Neural crest cell (in vitro differentiated cells): ENCODE measurements around the gene NPIPA2. TPM values are rescaled to one million over a fixed set of nuclear protein-coding genes. Genes with fewer than 3 reads are reported as not detected.
"Not testable (repeated sequence)": the region's sequence is repeated elsewhere in the genome, so short reads cannot be mapped to it uniquely, and the experiment has no call there.

Experiments used
- DNase-seq: peaks from one replicate; pipeline ENCODE4 v3.0.0; 2021; ENCODE audit warnings: low read depth, mixed read lengths, low spot score
- H3K27ac Mint-ChIP-seq: one replicate; pipeline ENCODE4 v1.8.0; 2021; ENCODE audit warnings: mild to moderate bottlenecking, mixed read lengths; ENCODE audit not compliant: unreplicated experiment
- H3K27me3 Mint-ChIP-seq: 2 replicates; pipeline ENCODE4 v1.8.0; 2021; ENCODE audit warnings: low read depth, mild to moderate bottlenecking, mixed read lengths
- H3K36me3 Mint-ChIP-seq: 2 replicates; pipeline ENCODE4 v1.8.0; 2021; ENCODE audit warnings: low read depth, mild to moderate bottlenecking, mixed read lengths
- H3K4me1 Mint-ChIP-seq: 2 replicates; pipeline ENCODE4 v1.8.0; 2021; ENCODE audit warnings: mixed read lengths
- H3K4me3 Mint-ChIP-seq: one replicate; pipeline ENCODE4 v1.8.0; 2021; ENCODE audit warnings: mild to moderate bottlenecking, mixed read lengths
- H3K9me3 Mint-ChIP-seq: 2 replicates; pipeline ENCODE4 v1.8.0; 2021; ENCODE audit warnings: mixed read lengths
- total RNA-seq: library from RNA; stranded (reverse); gene quantifications from 2 replicates; pipeline ENCODE4 v1.2.1, GENCODE V29; 2021

NPIPA2 gene
- total RNA-seq, 1 donor from 2014 or later = 10.1 TPM

DNA sequence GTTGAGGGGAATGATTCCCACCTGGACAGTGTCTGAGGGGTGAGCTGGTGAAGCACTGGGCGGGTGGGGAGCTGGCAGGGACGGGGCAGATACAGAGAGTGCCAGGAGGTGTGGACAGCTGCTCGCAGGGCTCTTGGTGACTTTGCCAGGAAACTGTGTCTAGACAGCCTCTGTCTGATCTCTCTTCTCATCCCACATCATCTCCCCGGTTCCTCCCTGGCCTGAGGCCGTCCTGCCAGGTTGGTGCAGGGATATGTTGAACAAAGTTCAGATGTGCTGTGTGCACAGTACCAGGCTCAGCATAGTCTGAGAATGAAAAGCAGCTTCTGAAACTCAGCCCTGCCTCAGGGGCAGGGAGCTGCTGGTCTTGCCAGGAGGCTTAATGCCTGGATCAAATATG, 47.2 kb downstream of the NPIPA2 start:
- H3K27me3 Mint-ChIP-seq, H3K27ac Mint-ChIP-seq, H3K4me1 Mint-ChIP-seq, H3K4me3 Mint-ChIP-seq, H3K9me3 Mint-ChIP-seq, DNase-seq, H3K36me3 Mint-ChIP-seq: not testable (repeated sequence)

DNA sequence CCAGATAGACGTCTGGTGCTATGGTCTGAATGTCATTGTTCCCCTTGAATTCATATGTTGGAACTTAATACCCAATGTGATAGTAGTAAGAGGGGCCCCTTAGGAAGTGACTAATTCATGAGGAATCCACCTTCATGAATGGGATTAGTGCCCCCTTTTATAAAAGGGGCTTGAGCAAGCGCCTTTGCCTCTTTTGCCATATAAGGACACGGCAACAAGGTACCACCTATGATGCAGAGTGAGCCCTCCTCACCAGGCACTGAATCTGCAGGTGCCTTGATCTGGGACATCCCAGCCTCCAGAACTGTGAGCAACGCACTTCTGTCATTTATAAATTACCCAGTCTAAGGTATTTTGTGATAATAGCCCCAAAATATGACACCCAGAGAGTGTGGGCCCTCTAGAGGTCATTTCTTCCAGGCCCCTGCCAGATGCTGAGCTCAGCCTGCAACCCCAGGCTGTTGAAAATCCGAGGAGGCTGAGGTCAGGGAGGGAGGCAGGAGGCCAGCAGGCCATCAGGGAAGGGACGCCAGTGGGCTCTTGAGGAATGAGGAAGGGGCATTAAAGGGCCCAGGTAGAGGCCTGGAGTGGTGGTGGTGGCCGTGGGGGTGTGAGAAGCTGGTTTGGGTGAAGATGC, 48.1 kb downstream of the NPIPA2 start:
- DNase-seq, H3K27me3 Mint-ChIP-seq, H3K4me3 Mint-ChIP-seq, H3K27ac Mint-ChIP-seq, H3K9me3 Mint-ChIP-seq, H3K4me1 Mint-ChIP-seq, H3K36me3 Mint-ChIP-seq: not testable (repeated sequence)

DNA sequence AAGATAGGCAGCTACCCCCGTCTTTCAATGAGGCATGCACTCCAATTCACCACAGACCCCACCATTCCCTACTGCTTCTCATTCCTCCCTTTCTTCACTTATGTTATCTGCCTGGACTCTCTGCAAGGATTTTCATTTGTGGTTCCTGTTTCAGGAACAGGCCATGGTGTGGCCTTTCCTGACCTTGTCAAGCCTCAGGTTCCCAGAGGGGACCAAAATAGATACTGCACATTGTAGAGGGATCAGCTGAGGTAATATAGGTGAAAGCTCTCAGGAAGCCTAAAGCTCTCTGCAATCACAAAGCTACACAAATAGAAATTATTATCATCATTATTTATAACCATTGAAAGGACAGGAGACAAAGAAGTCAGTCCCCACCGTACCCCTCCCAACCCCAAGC, 50.6 kb downstream of the NPIPA2 start:
- H3K4me1 Mint-ChIP-seq, H3K27ac Mint-ChIP-seq, H3K27me3 Mint-ChIP-seq, H3K9me3 Mint-ChIP-seq, H3K36me3 Mint-ChIP-seq, DNase-seq, H3K4me3 Mint-ChIP-seq: not testable (repeated sequence)

DNA sequence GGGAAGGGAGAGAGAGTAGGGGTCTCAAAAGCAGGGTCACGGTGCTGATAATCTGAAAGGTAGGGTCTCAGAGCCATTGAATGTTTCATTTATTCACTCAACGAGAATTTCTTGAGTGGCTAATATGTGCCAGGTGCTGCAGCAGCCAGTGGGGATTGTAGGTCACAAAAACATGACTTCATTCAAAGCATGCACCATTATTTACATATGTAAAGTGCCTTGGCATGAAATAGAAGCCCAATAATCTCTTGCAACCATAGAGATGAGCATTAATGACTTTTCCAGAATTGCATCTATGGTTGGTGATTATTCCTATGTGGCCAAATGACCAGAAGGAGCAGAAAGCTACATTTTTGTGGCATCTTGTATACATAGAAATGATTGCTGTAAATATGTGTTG, 55.2 kb downstream of the NPIPA2 start:
- H3K4me3 Mint-ChIP-seq, H3K27ac Mint-ChIP-seq, H3K4me1 Mint-ChIP-seq, DNase-seq, H3K9me3 Mint-ChIP-seq, H3K27me3 Mint-ChIP-seq, H3K36me3 Mint-ChIP-seq: not testable (repeated sequence)

DNA sequence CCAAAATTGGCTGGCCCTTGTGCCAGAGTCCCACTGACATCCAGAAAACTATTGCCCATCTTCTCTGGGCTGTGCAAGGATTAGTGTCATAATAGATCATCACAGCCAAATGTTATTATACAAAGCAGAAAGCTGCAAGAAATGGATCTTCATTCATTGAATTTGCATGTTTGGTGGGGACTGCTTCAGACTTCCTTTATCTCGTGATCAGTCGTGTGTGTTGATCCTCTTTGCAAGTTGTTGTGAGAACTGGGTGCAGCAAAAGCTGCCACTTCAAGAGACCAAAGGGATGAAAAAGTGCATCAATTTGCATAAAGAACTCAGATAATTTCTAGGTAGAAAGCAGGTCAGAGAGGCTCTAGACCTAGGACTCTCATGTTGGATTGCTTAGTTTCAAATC, 61.2 kb downstream of the NPIPA2 start:
- H3K4me3 Mint-ChIP-seq, H3K27ac Mint-ChIP-seq, H3K27me3 Mint-ChIP-seq, H3K36me3 Mint-ChIP-seq, H3K9me3 Mint-ChIP-seq, H3K4me1 Mint-ChIP-seq, DNase-seq: not testable (repeated sequence)

DNA sequence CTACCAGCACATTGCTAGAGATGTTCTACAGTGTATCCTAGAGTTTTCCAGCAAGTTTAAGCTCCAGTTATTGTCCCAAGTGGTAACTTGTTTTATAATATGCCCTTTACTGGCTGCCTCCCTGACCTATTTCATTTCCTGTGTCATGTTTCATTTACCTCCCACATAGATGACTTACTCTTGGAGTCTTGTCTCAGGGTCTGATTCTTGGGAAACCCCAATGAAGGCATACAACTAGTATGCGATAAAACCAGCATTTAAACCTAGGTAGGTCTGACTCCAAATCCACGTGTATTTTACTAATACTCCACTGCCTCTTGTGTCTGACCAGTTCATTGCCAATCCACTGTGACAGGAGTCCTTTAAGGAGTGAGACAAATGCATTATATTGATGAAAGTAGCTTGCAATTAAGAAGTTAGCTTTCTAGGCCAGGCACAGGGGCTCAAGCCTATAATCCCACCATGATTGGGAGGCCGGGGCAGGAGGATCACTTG, 64.9 kb downstream of the NPIPA2 start:
- H3K9me3 Mint-ChIP-seq, DNase-seq, H3K27me3 Mint-ChIP-seq, H3K4me1 Mint-ChIP-seq, H3K36me3 Mint-ChIP-seq, H3K27ac Mint-ChIP-seq, H3K4me3 Mint-ChIP-seq: not testable (repeated sequence)

DNA sequence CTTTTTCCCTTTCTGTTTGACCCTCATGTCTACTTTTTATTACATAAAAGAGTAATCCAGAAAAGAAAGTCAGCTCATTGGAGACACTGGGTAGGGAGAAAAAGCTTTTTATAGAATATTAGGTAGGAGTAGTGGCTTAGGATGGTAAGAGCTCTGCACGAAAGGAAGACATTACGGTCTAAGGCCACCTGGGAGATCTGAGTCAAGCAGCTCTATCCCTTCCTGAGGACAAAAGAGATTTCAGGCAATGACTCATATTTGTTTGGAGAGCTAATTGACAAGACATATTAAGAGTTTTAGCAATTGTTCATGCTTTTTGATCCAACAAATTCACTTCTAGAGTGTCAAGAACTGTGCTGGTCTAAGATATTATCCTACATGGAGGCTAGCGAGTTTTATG, 71.6 kb downstream of the NPIPA2 start:
- not testable (repeated sequence) for H3K4me3 Mint-ChIP-seq, H3K27me3 Mint-ChIP-seq, DNase-seq, H3K9me3 Mint-ChIP-seq, H3K36me3 Mint-ChIP-seq, H3K4me1 Mint-ChIP-seq, H3K27ac Mint-ChIP-seq

Other genes with a start within 250 kb of the NPIPA2 start
- gene PARN, start 112.3 kb upstream of the NPIPA2 start, total RNA-seq = 26.5 and 26.9 TPM in 2 replicates
- gene BFAR, start 109.6 kb upstream of the NPIPA2 start, total RNA-seq = 72.7 and 74.5 TPM in 2 replicates
- not detected in 2 replicates for gene PLA2G10, start 48.2 kb upstream of the NPIPA2 start, total RNA-seq
- 1.7 TPM in 1 of 2 replicates, not detected in the other for gene NPIPA3, start 39.1 kb upstream of the NPIPA2 start, total RNA-seq
- gene NOMO1, start 91.2 kb downstream of the NPIPA2 start, total RNA-seq = 77.1 and 84.8 TPM in 2 replicates
- 171 and 176 TPM in 2 replicates for gene NPIPA1, start 194.9 kb downstream of the NPIPA2 start, total RNA-seq
- gene PDXDC1, start 232.5 kb downstream of the NPIPA2 start, total RNA-seq = 65.6 and 72.8 TPM in 2 replicates